ENCODE data around the gene PPP1R1C.

Gene PPP1R1C

GRCh38 chr2:182064019-182064778 is 78.5 kb downstream of the PPP1R1C start:
- no peak for DNase-seq

GRCh38 chr2:182066400-182067087 is 80.9 kb downstream of the PPP1R1C start:
- DNase-seq, result peak; percentile 88

GRCh38 chr2:182067393-182067792 is 81.7 kb downstream of the PPP1R1C start:
- no peak for DNase-seq

GRCh38 chr2:182068811-182069210 is 83.2 kb downstream of the PPP1R1C start:
- no peak for DNase-seq

- no peak for DNase-seq
Measured at GRCh38 chr2:182069416-182069815, 83.8 kb downstream of the PPP1R1C start.

- no peak for DNase-seq
Measured at GRCh38 chr2:182069908-182070307, 84.3 kb downstream of the PPP1R1C start.

- DNase-seq, result no peak
Measured at GRCh38 chr2:182070736-182071135, 85.1 kb downstream of the PPP1R1C start.

- DNase-seq, result no peak
Measured at GRCh38 chr2:182072861-182073260, 87.2 kb downstream of the PPP1R1C start.

- DNase-seq, result no peak
Measured at GRCh38 chr2:182073613-182074012, 88.0 kb downstream of the PPP1R1C start.

- DNase-seq, result no peak
Measured at GRCh38 chr2:182077023-182077422, 91.4 kb downstream of the PPP1R1C start.

GRCh38 chr2:182077448-182078142 is 91.9 kb downstream of the PPP1R1C start:
- peak; percentile 82 for DNase-seq

GRCh38 chr2:182078988-182079602 is 93.4 kb downstream of the PPP1R1C start:
- no peak for DNase-seq

GRCh38 chr2:182080493-182080892 is 94.8 kb downstream of the PPP1R1C start:
- no peak for DNase-seq

GRCh38 chr2:182081602-182082260 is 96.1 kb downstream of the PPP1R1C start:
- no peak for DNase-seq

GRCh38 chr2:182088681-182089320 is 103.1 kb downstream of the PPP1R1C start:
- DNase-seq, result no peak

- no peak for DNase-seq
Measured at GRCh38 chr2:182090486-182090885, 104.8 kb downstream of the PPP1R1C start.

GRCh38 chr2:182097571-182098164 is 112.0 kb downstream of the PPP1R1C start:
- DNase-seq, result no peak

- DNase-seq, result no peak
Measured at GRCh38 chr2:182098648-182099047, 113.0 kb downstream of the PPP1R1C start.

GRCh38 chr2:182101263-182101662 is 115.6 kb downstream of the PPP1R1C start:
- no peak for DNase-seq

- DNase-seq, result no peak
Measured at GRCh38 chr2:182103526-182103925, 117.9 kb downstream of the PPP1R1C start.

- no peak for DNase-seq
Measured at GRCh38 chr2:182110347-182110746, 124.7 kb downstream of the PPP1R1C start.

GRCh38 chr2:182113334-182113733 is 127.7 kb downstream of the PPP1R1C start:
- no peak for DNase-seq

Measured in fibroblast of skin of scalp (primary cell).